Measurements from ENCODE around the gene SARS2. TPM values are rescaled to one million over a fixed set of nuclear protein-coding genes. Genes with fewer than 3 reads are reported as not detected.

Gene SARS2
- total RNA-seq, 4 donors from 2014 or later: 9.9 to 13.7 (median 11.9) TPM

- no peak for TF ChIP-seq POLR2A (IDR thresholded peaks at IDR 0.05)
- H3K36me3 ChIP-seq: peaks cover 0 to 15% of the 10 kb centered on the region in 2 donors
- WGBS, 2 donors (ENCODE audit: low coverage in 1 of 2): 74 to 77% methylated on average over 9 to 10 of the region's 13 CpGs
- no peaks in the 10 kb centered on the region for H3K9me3 ChIP-seq
- ATAC-seq: no peak
- no peaks in the 10 kb centered on the region for H3K27me3 ChIP-seq
- no peak overlapping the region for H3K27ac ChIP-seq
- H3K4me1 ChIP-seq: peaks cover 0 to 15% (median 7%) of the 10 kb centered on the region in 3 donors
- no peak overlapping the region for H3K4me3 ChIP-seq
These were observed 22.0 kb upstream of the SARS2 start for GRCh38 chr19:38952395-38953165.

GRCh38 chr19:38951187-38951586 lies 20.6 kb upstream of the SARS2 start:
- H3K36me3 ChIP-seq: peaks cover 0 to 15% of the 10 kb centered on the region in 2 donors
- whole genome bisulfite sequencing, 2 donors (ENCODE audit: low coverage in 1 of 2): 83 to 100% methylated on average over 2 to 3 of the region's 3 CpGs
- no peak overlapping the region for H3K4me3 ChIP-seq
- no peak for ATAC-seq
- no peaks in the 10 kb centered on the region for H3K27me3 ChIP-seq
- TF ChIP-seq CTCF (IDR thresholded peaks at IDR 0.05): no peak
- TF ChIP-seq POLR2AphosphoS5 (IDR thresholded peaks at IDR 0.05): no peak
- no peak for TF ChIP-seq EP300 (IDR thresholded peaks at IDR 0.05)
- no peak for TF ChIP-seq POLR2A (IDR thresholded peaks at IDR 0.05)
- H3K27ac ChIP-seq: no peak overlapping the region
- peaks cover 0 to 15% (median 7%) of the 10 kb centered on the region in 3 donors for H3K4me1 ChIP-seq
- H3K9me3 ChIP-seq: no peaks in the 10 kb centered on the region

GRCh38 chr19:38949580-38950367 lies 19.2 kb upstream of the SARS2 start:
- peak; percentile 87 for ATAC-seq
- H3K4me3 ChIP-seq: peak overlapping the region; percentile 2 to 49
- peak overlapping the region in 2 of 4 donors; percentile 10 to 48 for H3K27ac ChIP-seq

GRCh38 chr19:38946229-38947010 lies 15.9 kb upstream of the SARS2 start:
- no peak for TF ChIP-seq POLR2A (IDR thresholded peaks at IDR 0.05)
- no peak for TF ChIP-seq POLR2AphosphoS5 (IDR thresholded peaks at IDR 0.05)
- TF ChIP-seq CTCF (IDR thresholded peaks at IDR 0.05): no peak
- no peak for TF ChIP-seq EP300 (IDR thresholded peaks at IDR 0.05)
- H3K36me3 ChIP-seq: peaks cover 0 to 33% of the 10 kb centered on the region in 2 donors
- H3K4me1 ChIP-seq: peaks cover 0 to 15% (median 7%) of the 10 kb centered on the region in 3 donors
- no peaks in the 10 kb centered on the region for H3K27me3 ChIP-seq
- H3K4me3 ChIP-seq: no peak overlapping the region
- H3K27ac ChIP-seq: no peak overlapping the region
- WGBS, 2 donors (ENCODE audit: low coverage in 1 of 2): 76 to 81% methylated on average over 3 of the region's 11 CpGs
- no peaks in the 10 kb centered on the region for H3K9me3 ChIP-seq
- ATAC-seq: no peak

More at GRCh38 chr19:38949580-38950367, 19.2 kb upstream of the SARS2 start:
- peaks cover 0 to 27% of the 10 kb centered on the region in 2 donors for H3K36me3 ChIP-seq
- H3K9me3 ChIP-seq: no peaks in the 10 kb centered on the region
- H3K4me1 ChIP-seq: peaks cover 0 to 15% (median 7%) of the 10 kb centered on the region in 3 donors
- H3K27me3 ChIP-seq: no peaks in the 10 kb centered on the region
- WGBS, 2 donors (ENCODE audit: low coverage in 1 of 2): 0 to 18% methylated on average over 1 to 15 of the region's 72 CpGs
- TF ChIP-seq POLR2A (IDR thresholded peaks at IDR 0.05) (no peak), POLR2AphosphoS5 (IDR thresholded peaks at IDR 0.05) (no peak), EP300 (IDR thresholded peaks at IDR 0.05) (no peak), CTCF (IDR thresholded peaks at IDR 0.05) (no peak)

Measured in gastroesophageal sphincter (tissue), 4 donors.